Kidney (tissue), 14 donors: ENCODE data around the gene MTHFS. TPM values are rescaled to one million over a fixed set of nuclear protein-coding genes. Genes with fewer than 3 reads are reported as not detected.

Experiments used
- DNase-seq, 5 donors: peaks; one replicate each; pipeline ENCODE4 v3.0.0-alpha.2; 2013 to 2020
- FAIRE-seq: peaks from 2 replicates; lab custom pipeline; 2012; peaks lifted over from hg19 to GRCh38; lab: Jason Lieb, UNC
- H3K27ac ChIP-seq, 2 donors: one replicate each; pipeline ENCODE4 v1.7.0; 2013; ENCODE audit warnings: low read depth in 2 of 2, low read length in 2 of 2, inconsistent platforms in 1 of 2
- H3K27me3 ChIP-seq: one replicate; pipeline ENCODE4 v1.7.1; 2013; ENCODE audit warnings: low read length, inconsistent platforms; ENCODE audit not compliant: control insufficient read depth, insufficient read depth
- H3K36me3 ChIP-seq, 3 donors: one replicate each; pipeline versions ENCODE4 v1.7.0 to v1.7.1; 2013; ENCODE audit warnings: low read length in 3 of 3, control low read depth in 1 of 3, inconsistent platforms in 1 of 3; ENCODE audit not compliant: insufficient read depth in 3 of 3, control insufficient read depth in 2 of 3
- H3K4me1 ChIP-seq, 3 donors: one replicate each; pipeline versions ENCODE4 v1.7.0 to v1.7.1; 2013; ENCODE audit warnings: low read length in 3 of 3, inconsistent platforms in 1 of 3, low read depth in 1 of 3; ENCODE audit not compliant: control insufficient read depth in 2 of 3, insufficient read depth in 2 of 3
- H3K4me3 ChIP-seq, 3 donors: one replicate each; pipeline versions ENCODE4 v1.7.0 to v1.8.1; 2013; ENCODE audit warnings: low read length in 3 of 3, control low read depth in 1 of 3, inconsistent platforms in 1 of 3
- H3K9ac ChIP-seq, 3 donors: one replicate each; pipeline versions ENCODE4 v1.7.0 to v1.7.1; 2013; ENCODE audit warnings: low read length in 3 of 3, control low read depth in 1 of 3, inconsistent platforms in 1 of 3
- H3K9me3 ChIP-seq, 3 donors: one replicate each; pipeline versions ENCODE4 v1.7.0 to v1.7.1; 2013; ENCODE audit warnings: low read length in 3 of 3, control low read depth in 1 of 3, inconsistent platforms in 1 of 3; ENCODE audit not compliant: control insufficient read depth in 2 of 3, insufficient read depth in 1 of 3
- CTCF ChIP-seq: IDR thresholded peaks from 3 replicates; pipeline ENCODE4 v1.5.1; 2012; ENCODE audit warnings: mild to moderate bottlenecking, moderate library complexity, borderline replicate concordance; ENCODE audit not compliant: insufficient read depth; ENCODE audit errors: extremely low read depth
- intact Hi-C: fragments of 100-400 bp; cut with DNase I; formaldehyde crosslinking; loops from one replicate; pipeline ENCODE4 v1.11.1; 2022
- polyA plus RNA-seq: library from polyadenylated mRNA; stranded (reverse); fragments of 350-450 nt; fragmentation: Illumina TruSeq; extraction: RNeasy Lipid Tissue Mini Kit (QIAGEN cat#74804); gene quantifications from one replicate; pipeline ENCODE4 v1.2.3, GENCODE V29; 2014; ENCODE audit warnings: low read depth, low replicate concordance; ENCODE audit not compliant: insufficient read depth
- total RNA-seq: library from RNA; stranded (reverse); fragmentation: NEBNext Ultra II Directional; extraction: Animal tissue kit (Norgen Biotek cat#: 25700); gene quantifications from one replicate; pipeline ENCODE4 v1.2.1, GENCODE V29; 2021
- donor health status: control.
- donor health status: control.
- donor health status: control.
- donor health status: control.
- donor health status: control.
- donor health status: DM: yes; HTN: yes; CAD: no.
- donor health status: Normal renal cell carcinoma (clear cell type).

MTHFS gene
- total and polyA plus RNA-seq, 2 donors from 2014 or later, result 44.1 to 115 TPM

GRCh38 chr15:79874242-79874641, 22.6 kb downstream of the MTHFS start:
- Histone ChIP-seq H3K27me3 (no peaks in the 10 kb centered on the region), H3K4me3 (no peak overlapping the region), H3K27ac (no peak overlapping the region), H3K36me3 (peaks cover 0 to 14% (median 11%) of the 10 kb centered on the region in 3 donors), H3K9ac (no peak overlapping the region), H3K9me3 (peaks cover 3 to 15% (median 11%) of the 10 kb centered on the region in 3 donors), H3K4me1 (no peaks in the 10 kb centered on the region)
- TF ChIP-seq CTCF, result no peak
- FAIRE-seq (no peak), DNase-seq (no peak)
- intact Hi-C loops, result no loop called here

- no peaks in the 10 kb centered on the region for H3K27me3 ChIP-seq
- DNase-seq, result no peak
- FAIRE-seq, result no peak
- no peak overlapping the region for H3K9ac ChIP-seq
- no peak for TF ChIP-seq CTCF
- intact Hi-C loops, result no loop called here
- peaks cover 0 to 9% (median 6%) of the 10 kb centered on the region in 3 donors for H3K9me3 ChIP-seq
- H3K4me3 ChIP-seq, result no peak overlapping the region
- H3K36me3 ChIP-seq, result peaks cover 0 to 7% (median 5%) of the 10 kb centered on the region in 3 donors
- H3K27ac ChIP-seq, result no peak overlapping the region
- no peaks in the 10 kb centered on the region for H3K4me1 ChIP-seq
Observed at GRCh38 chr15:79872358-79873017, 24.3 kb downstream of the MTHFS start.

- Histone ChIP-seq H3K9me3 (no peaks in the 10 kb centered on the region), H3K4me3 (no peak overlapping the region), H3K27me3 (no peaks in the 10 kb centered on the region), H3K36me3 (peaks cover 0 to 4% (median 0%) of the 10 kb centered on the region in 3 donors), H3K27ac (no peak overlapping the region), H3K9ac (no peak overlapping the region), H3K4me1 (no peaks in the 10 kb centered on the region)
- no peak for TF ChIP-seq CTCF
- intact Hi-C loops, result no loop called here
- no peak for DNase-seq
- no peak for FAIRE-seq
Observed at GRCh38 chr15:79868554-79868953, 28.3 kb downstream of the MTHFS start.
